Upper lobe of left lung (tissue), 4 donors: ENCODE measurements around the gene SIK3.

ENCODE experiments used
- POLR2A ChIP-seq, 4 donors: fragments of 450-650 bp; IDR thresholded peaks; one replicate each; pipeline ENCODE4 v1.5.1; 2016 to 2017; ENCODE audit warnings: antibody characterized with exemption in 4 of 4, mild to moderate bottlenecking in 2 of 4
- TF ChIP-seq, protein P1 (sequence below), 6 experiments: fragments of 450-650 bp in 4 of 6; fragments of 200-600 bp in 2 of 6; sonication (generic) in 2 of 6; IDR thresholded peaks; one replicate each; pipeline ENCODE4 v1.5.1; 2016 to 2019; ENCODE audit warnings: antibody characterized with exemption in 6 of 6

DNA sequence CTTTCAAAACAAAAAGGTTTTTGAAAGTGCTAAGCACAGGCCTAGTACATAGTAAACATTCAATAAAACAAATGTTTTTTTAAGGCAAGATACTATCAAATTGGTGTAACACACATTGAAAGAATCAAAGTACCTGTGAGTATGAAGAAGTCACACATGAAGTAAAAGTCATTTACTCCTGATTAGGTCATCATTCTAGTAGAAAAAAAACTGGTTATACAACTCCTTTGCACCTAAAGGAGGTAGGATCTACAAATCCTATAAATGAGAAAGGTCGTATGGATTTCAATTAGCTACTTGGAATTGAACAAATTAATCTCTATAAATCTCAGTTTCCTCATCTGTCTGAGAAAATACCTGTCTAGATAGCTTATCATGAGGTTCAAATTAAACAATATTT, 80.8 kb downstream of the SIK3 start:
- TF ChIP-seq, protein P1, sequence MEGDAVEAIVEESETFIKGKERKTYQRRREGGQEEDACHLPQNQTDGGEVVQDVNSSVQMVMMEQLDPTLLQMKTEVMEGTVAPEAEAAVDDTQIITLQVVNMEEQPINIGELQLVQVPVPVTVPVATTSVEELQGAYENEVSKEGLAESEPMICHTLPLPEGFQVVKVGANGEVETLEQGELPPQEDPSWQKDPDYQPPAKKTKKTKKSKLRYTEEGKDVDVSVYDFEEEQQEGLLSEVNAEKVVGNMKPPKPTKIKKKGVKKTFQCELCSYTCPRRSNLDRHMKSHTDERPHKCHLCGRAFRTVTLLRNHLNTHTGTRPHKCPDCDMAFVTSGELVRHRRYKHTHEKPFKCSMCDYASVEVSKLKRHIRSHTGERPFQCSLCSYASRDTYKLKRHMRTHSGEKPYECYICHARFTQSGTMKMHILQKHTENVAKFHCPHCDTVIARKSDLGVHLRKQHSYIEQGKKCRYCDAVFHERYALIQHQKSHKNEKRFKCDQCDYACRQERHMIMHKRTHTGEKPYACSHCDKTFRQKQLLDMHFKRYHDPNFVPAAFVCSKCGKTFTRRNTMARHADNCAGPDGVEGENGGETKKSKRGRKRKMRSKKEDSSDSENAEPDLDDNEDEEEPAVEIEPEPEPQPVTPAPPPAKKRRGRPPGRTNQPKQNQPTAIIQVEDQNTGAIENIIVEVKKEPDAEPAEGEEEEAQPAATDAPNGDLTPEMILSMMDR (IDR thresholded peaks at IDR 0.05): no peak
- no peak for TF ChIP-seq POLR2A (IDR thresholded peaks at IDR 0.05)
